HepG2 (cell line): ENCODE results near the gene SFI1. TPM values are rescaled to one million over a fixed set of nuclear protein-coding genes. Genes with fewer than 3 reads are reported as not detected.
A peak's percentile ranks its signal among the peaks of the same experiment; 100 is the strongest.

Experiments
- CENPT ChIP-seq: sonication (generic); formaldehyde crosslinking; IDR thresholded peaks from 2 replicates; pipeline ENCODE4 v1.8.0; 2022; ENCODE audit warnings: low read depth, mild to moderate bottlenecking, moderate library complexity, missing genetic modification reagents
- HIVEP1 ChIP-seq: sonication (generic); formaldehyde crosslinking; IDR thresholded peaks from 2 replicates; pipeline ENCODE4 v1.4.0; 2020; ENCODE audit warnings: mild to moderate bottlenecking, missing genetic modification reagents
- HMGXB4 ChIP-seq, 2 experiments: sonication (generic) in 1 of 2; formaldehyde crosslinking in 1 of 2; IDR thresholded peaks; 2 replicates each; pipeline versions ENCODE4 v1.4.0 to v1.6.1; 2018 to 2020; ENCODE audit warnings: missing genetic modification reagents in 2 of 2, borderline replicate concordance in 1 of 2, low read depth in 1 of 2, mild to moderate bottlenecking in 1 of 2, missing biosample characterization in 1 of 2
- MAX ChIP-seq: IDR thresholded peaks from 2 replicates; pipeline ENCODE4 v1.6.1; 2012; ENCODE audit warnings: inconsistent platforms
- MED8 ChIP-seq: sonication (generic); formaldehyde crosslinking; IDR thresholded peaks from 2 replicates; pipeline ENCODE4 v1.8.1; 2023; ENCODE audit warnings: mild to moderate bottlenecking, missing genetic modification reagents; ENCODE audit not compliant: insufficient replicate concordance
- TARDBP ChIP-seq: sonication (generic); formaldehyde crosslinking; IDR thresholded peaks from 2 replicates; pipeline ENCODE4 v1.8.0; 2022; ENCODE audit warnings: mild to moderate bottlenecking, missing genetic modification reagents
- ZBTB33 ChIP-seq: sonication (generic); formaldehyde crosslinking; IDR thresholded peaks from 2 replicates; pipeline ENCODE4 v1.4.0; 2020; ENCODE audit warnings: missing genetic modification reagents
- ZBTB38 ChIP-seq: sonication (generic); formaldehyde crosslinking; IDR thresholded peaks from 2 replicates; pipeline ENCODE4 v1.5.1; 2020; ENCODE audit warnings: mild to moderate bottlenecking, missing genetic modification reagents
- ZNF672 ChIP-seq: sonication (generic); formaldehyde crosslinking; IDR thresholded peaks from 2 replicates; pipeline ENCODE4 v1.8.1; 2022; ENCODE audit warnings: missing genetic modification reagents
- polyA plus RNA-seq, 8 experiments: library from polyadenylated mRNA; depleted of rRNA in 3 of 8; stranded (reverse) in 7 of 8; unstranded in 1 of 8; fragments of >200 nt; fragmentation: Illumina TruSeq in 4 of 8; extraction: Trizol in 4 of 8; gene quantifications; 2 replicates each; pipeline versions ENCODE4 v1.2.1 to v1.2.3, GENCODE V29; 2011 to 2016; ENCODE audit warnings: low read depth in 4 of 8, missing spikeins in 1 of 8, mixed read lengths in 1 of 8; ENCODE audit not compliant: insufficient read depth in 1 of 8
- total RNA-seq, 5 experiments: library from RNA; depleted of rRNA; stranded (reverse); fragments of >200 nt; fragmentation: Illumina TruSeq; extraction: Trizol; gene quantifications; 2 replicates each; pipeline ENCODE4 v1.2.3, GENCODE V29; 2016; ENCODE audit warnings: low read depth in 1 of 5
- TF ChIP-seq, protein P1 (sequence below): IDR thresholded peaks from 2 replicates; pipeline ENCODE4 v1.6.1; 2016; ENCODE audit warnings: low read depth, control low read depth
- TF ChIP-seq, protein P2 (sequence below): sonication (generic); formaldehyde crosslinking; IDR thresholded peaks from 2 replicates; pipeline ENCODE4 v1.4.0; 2020; ENCODE audit warnings: missing genetic modification reagents, low read depth, mild to moderate bottlenecking, borderline replicate concordance

The SFI1 gene
- total and polyA plus RNA-seq, 2 of the 13 experiments (the other 11 are each of a cell fraction or from before 2014, with no cell fraction given) = 20.5 to 40.1 TPM

- TF ChIP-seq HMGXB4 (CRISPR knock-in tag; IDR thresholded peaks at IDR 0.05; ENCODE audit: borderline replicate concordance in 1 of 2, low read depth in 1 of 2) (0 out of 4 replicates have a peak, but pooled peaks of 1 of the 2 experiments have one; percentile 15), ZBTB33 (peak; percentile 52; the same call in 1 of the 2 replicates), HIVEP1 (no peak), TARDBP (CRISPR knock-in tag) (0 out of 2 replicates have a peak, but pooled peaks have one; percentile 30), MED8 (CRISPR knock-in tag) (no peak), ZBTB38 (CRISPR knock-in tag) (peak; percentile 51; the same call in 1 of the 2 replicates), ZNF672 (CRISPR knock-in tag) (no peak), CENPT (CRISPR knock-in tag) (no peak), MAX (0 out of 2 replicates have a peak, but pooled peaks have one; percentile 15)
- TF ChIP-seq, protein P1, sequence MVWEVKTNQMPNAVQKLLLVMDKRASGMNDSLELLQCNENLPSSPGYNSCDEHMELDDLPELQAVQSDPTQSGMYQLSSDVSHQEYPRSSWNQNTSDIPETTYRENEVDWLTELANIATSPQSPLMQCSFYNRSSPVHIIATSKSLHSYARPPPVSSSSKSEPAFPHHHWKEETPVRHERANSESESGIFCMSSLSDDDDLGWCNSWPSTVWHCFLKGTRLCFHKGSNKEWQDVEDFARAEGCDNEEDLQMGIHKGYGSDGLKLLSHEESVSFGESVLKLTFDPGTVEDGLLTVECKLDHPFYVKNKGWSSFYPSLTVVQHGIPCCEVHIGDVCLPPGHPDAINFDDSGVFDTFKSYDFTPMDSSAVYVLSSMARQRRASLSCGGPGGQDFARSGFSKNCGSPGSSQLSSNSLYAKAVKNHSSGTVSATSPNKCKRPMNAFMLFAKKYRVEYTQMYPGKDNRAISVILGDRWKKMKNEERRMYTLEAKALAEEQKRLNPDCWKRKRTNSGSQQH (CRISPR knock-in tag) = no peak
- TF ChIP-seq, protein P2, sequence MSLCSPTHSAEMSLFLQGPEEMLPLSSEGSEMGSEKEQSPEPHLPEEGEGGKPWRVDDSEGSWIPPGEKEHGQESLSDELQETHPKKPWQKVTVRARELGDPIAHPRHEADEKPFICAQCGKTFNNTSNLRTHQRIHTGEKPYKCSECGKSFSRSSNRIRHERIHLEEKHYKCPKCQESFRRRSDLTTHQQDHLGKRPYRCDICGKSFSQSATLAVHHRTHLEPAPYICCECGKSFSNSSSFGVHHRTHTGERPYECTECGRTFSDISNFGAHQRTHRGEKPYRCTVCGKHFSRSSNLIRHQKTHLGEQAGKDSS (CRISPR knock-in tag) = peak; percentile 11; the same call in 1 of the 2 replicates
- TF ChIP-seq, all 625 proteins: peak for 31
These were observed 130.3 kb downstream of the SFI1 start (continued) for GRCh38 chr22:31626427-31627150.
